ENCODE measurements around the gene DDX39B. TPM values are rescaled to one million over a fixed set of nuclear protein-coding genes. Genes with fewer than 3 reads are reported as not detected.
A peak's percentile ranks its signal among the peaks of the same experiment; 100 is the strongest.

The DDX39B gene
- total and polyA plus RNA-seq, 9 of the 15 experiments (the other 6 are each of a cell fraction or from before 2014, with no cell fraction given): 479 to 869 (median 592) TPM

DNA sequence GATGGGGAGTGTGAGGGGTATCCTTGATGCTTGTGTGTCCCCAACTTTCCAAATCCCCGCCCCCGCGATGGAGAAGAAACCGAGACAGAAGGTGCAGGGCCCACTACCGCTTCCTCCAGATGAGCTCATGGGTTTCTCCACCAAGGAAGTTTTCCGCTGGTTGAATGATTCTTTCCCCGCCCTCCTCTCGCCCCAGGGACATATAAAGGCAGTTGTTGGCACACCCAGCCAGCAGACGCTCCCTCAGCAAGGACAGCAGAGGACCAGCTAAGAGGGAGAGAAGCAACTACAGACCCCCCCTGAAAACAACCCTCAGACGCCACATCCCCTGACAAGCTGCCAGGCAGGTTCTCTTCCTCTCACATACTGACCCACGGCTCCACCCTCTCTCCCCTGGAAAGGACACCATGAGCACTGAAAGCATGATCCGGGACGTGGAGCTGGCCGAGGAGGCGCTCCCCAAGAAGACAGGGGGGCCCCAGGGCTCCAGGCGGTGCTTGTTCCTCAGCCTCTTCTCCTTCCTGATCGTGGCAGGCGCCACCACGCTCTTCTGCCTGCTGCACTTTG is 33.6 kb upstream of the DDX39B start, which contains the start of gene TNF:
Gene TNF (plus strand): TSS at position 231 of the 567 bp plus-strand sequence. CDS start 177 bp downstream, at position 408.
- FAIRE-seq (no peak), DNase-seq (ENCODE audit: extremely low read depth in 1 of 4, low spot score in 3 of 4) (no peak), ATAC-seq (no peak)
- intact Hi-C loops (cut with micrococcal nuclease) (no loop called here), in situ Hi-C loops (cut with MboI) (no loop called here)
- 50% methylated on average over 19 of the region's 19 CpGs for WGBS (ENCODE audit: insufficient coverage, low coverage, missing lambda C conversion rate)
- H3K9me1 ChIP-seq (ENCODE audit: control insufficient read depth, insufficient read depth, low read length): no peaks in the 10 kb centered on the region
- no peaks in the 10 kb centered on the region for H3K79me2 ChIP-seq (ENCODE audit: control insufficient read depth, insufficient read depth, low read length)
- H3K36me3 ChIP-seq (ENCODE audit: control insufficient read depth, insufficient read depth, low read length): no peaks in the 10 kb centered on the region
- TF ChIP-seq FOXP4 (CRISPR knock-in tag; IDR thresholded peaks at IDR 0.05; ENCODE audit: borderline replicate concordance): no peak
- TF ChIP-seq SNRNP70 (optimal IDR thresholded peaks at IDR 0.05; ENCODE audit: low read depth, low read length): no peak
- no peak for TF ChIP-seq POLR2AphosphoS2 (IDR thresholded peaks at IDR 0.05; ENCODE audit: low read length)
- no peak for TF ChIP-seq CBFB (CRISPR knock-in tag; IDR thresholded peaks at IDR 0.05)
- H3K4me1 ChIP-seq (replicated peaks in 1 of 2; ENCODE audit: control insufficient read depth in 2 of 2, insufficient read depth in 2 of 2, low read length in 2 of 2): peaks cover 0 to 20% of the 10 kb centered on the region in 2 experiments; a peak in 2 of 5 replicates
- no peak within 1 kb of the TSS for H3K4me3 ChIP-seq
- H3K27me3 ChIP-seq (ENCODE audit: control insufficient read depth in 2 of 2, insufficient read depth in 2 of 2, low read length in 2 of 2): no peaks in the 10 kb centered on the region
- H4K20me1 ChIP-seq (replicated peaks; ENCODE audit: control insufficient read depth, insufficient read depth, low read length): no peaks in the 10 kb centered on the region
- ChIA-PET CTCF (ENCODE audit: low intra/inter-chr PET ratio) (no interaction called here), POLR2A (interaction anchor here (0.6 to 1.8 kb wide), 7 partner anchors 8 to 49 kb away, joined by 3 to 9 read pairs (median 3); partner anchors contain the start of genes ATP6V1G2 and DDX39B)
- H2AFZ ChIP-seq (ENCODE audit: low read depth, low read length): no peak within 1 kb of the TSS
- BruUV-seq (replicated peaks): no TSS peak
- H3K27ac ChIP-seq (ENCODE audit: extremely low read depth, low read depth, low read length): no peak within 1 kb of the TSS
- H3K9me3 ChIP-seq (replicated peaks; ENCODE audit: control insufficient read depth, insufficient read depth, low read depth, low read length): no peaks in the 10 kb centered on the region
- no peak within 1 kb of the TSS; the same call in 1 of the 2 replicates for H3K4me2 ChIP-seq (ENCODE audit: insufficient read depth, low read length)
- H3K9ac ChIP-seq (ENCODE audit: insufficient read depth in 1 of 2, low read depth in 2 of 2, low read length in 2 of 2): peak within 1 kb of the TSS in 1 of 2 experiments; percentile 19; a peak in 1 of 4 replicates
